Stomach (tissue), 9 donors: ENCODE results near the gene VASP. TPM values are rescaled to one million over a fixed set of nuclear protein-coding genes. Genes with fewer than 3 reads are reported as not detected.
A peak's percentile ranks its signal among the peaks of the same experiment; 100 is the strongest.

Source experiments
- DNase-seq, 2 donors: peaks; one replicate each; pipeline versions ENCODE4 v3.0.0 to v3.0.0-alpha.2; 2013 to 2019
- H3K27ac ChIP-seq, 5 donors: fragments of 200-600 bp in 4 of 5; sonication (generic) in 4 of 5; one replicate each; pipeline ENCODE4 v1.5.1; 2013 to 2019; ENCODE audit warnings: mild to moderate bottlenecking in 1 of 5, moderate library complexity in 1 of 5
- H3K27me3 ChIP-seq, 3 donors: fragments of 200-600 bp; sonication (generic); one replicate each; pipeline ENCODE4 v1.5.1; 2017 to 2019; ENCODE audit warnings: mixed run types in 1 of 3
- H3K36me3 ChIP-seq, 4 donors: fragments of 200-600 bp; sonication (generic); 1 replicate in 3 of 4; 2 replicates in 1 of 4; pipeline ENCODE4 v1.5.1; 2016 to 2019
- H3K4me1 ChIP-seq, 4 donors: fragments of 200-600 bp; sonication (generic); one replicate each; pipeline ENCODE4 v1.5.1; 2016 to 2019
- H3K4me3 ChIP-seq, 4 donors: fragments of 200-600 bp; sonication (generic) in 3 of 4; one replicate each; pipeline ENCODE4 v1.5.1; 2016 to 2019; ENCODE audit warnings: mild to moderate bottlenecking in 1 of 4
- H3K9me3 ChIP-seq, 4 donors: fragments of 200-600 bp; sonication (generic); one replicate each; pipeline ENCODE4 v1.5.1; 2016 to 2019
- CTCF ChIP-seq, 7 experiments: fragments of 450-650 bp in 4 of 7; fragments of 200-600 bp in 3 of 7; sonication (generic) in 3 of 7; IDR thresholded peaks; one replicate each; pipeline ENCODE4 v1.5.1; 2016 to 2019; ENCODE audit warnings: antibody characterized with exemption in 7 of 7, control low read depth in 2 of 7, mild to moderate bottlenecking in 1 of 7
- EP300 ChIP-seq: sonication (generic); formaldehyde crosslinking; IDR thresholded peaks from one replicate; pipeline ENCODE4 v1.6.1; 2017; ENCODE audit warnings: antibody characterized with exemption
- POLR2A ChIP-seq, 4 donors: fragments of 450-650 bp; IDR thresholded peaks; one replicate each; pipeline ENCODE4 v1.6.1; 2016; ENCODE audit warnings: antibody characterized with exemption in 4 of 4, control low read depth in 2 of 4, mild to moderate bottlenecking in 1 of 4, moderate library complexity in 1 of 4
- POLR2AphosphoS5 ChIP-seq, 3 donors: sonication (generic); formaldehyde crosslinking; IDR thresholded peaks; one replicate each; pipeline ENCODE4 v1.6.1; 2016; ENCODE audit warnings: antibody characterized with exemption in 3 of 3
- WGBS, 5 donors: extraction: QIAGEN DNeasy Blood & Tissue Kit in 3 of 5; methylation state at CpG; one replicate each; pipeline versions ENCODE4 v1.1.5 to v1.1.7; 2013 to 2018; 5-methylcytosine and 5-hydroxymethylcytosine counted together
- intact Hi-C: fragments of 100-400 bp; cut with DNase I; formaldehyde crosslinking; loops from one replicate; pipeline ENCODE4 v1.15.1; 2023; ENCODE audit warnings: low total_unique reads
- polyA plus RNA-seq, 3 donors: library from polyadenylated mRNA; stranded (reverse); fragments of 200-250 nt; gene quantifications; one replicate each; pipeline ENCODE4 v1.2.3, GENCODE V29; 2013
- total RNA-seq, 5 donors: library from RNA; depleted of rRNA; stranded (reverse); fragments of >200 nt; gene quantifications; one replicate each; pipeline versions ENCODE4 v1.1.0 to v1.2.3, GENCODE V29; 2014 to 2016
- donor health status: healthy with polysubstance abuse.
- donor health status: Bipolar disorder and iron deficiency.
- donor health status: healthy.

VASP gene
- total and polyA plus RNA-seq, 8 donors: 48.4 to 280 (median 97.5) TPM

GRCh38 chr19:45515807-45516401, 8.6 kb downstream of the VASP start:
- peaks cover 67 to 94% (median 82%) of the 10 kb centered on the region in 4 donors for H3K4me1 ChIP-seq
- peak overlapping the region; percentile 77 to 97 (median 96) for H3K27ac ChIP-seq
- WGBS, 5 donors: 50 to 68% (median 57%) methylated on average over 5 to 9 of the region's 9 CpGs
- no peaks in the 10 kb centered on the region for H3K27me3 ChIP-seq
- DNase-seq: peak in 1 of 2 donors; percentile 49
- no peak for TF ChIP-seq POLR2A (IDR thresholded peaks at IDR 0.05)
- no peak for TF ChIP-seq CTCF (IDR thresholded peaks at IDR 0.05)
- TF ChIP-seq EP300: no peak
- TF ChIP-seq POLR2AphosphoS5 (IDR thresholded peaks at IDR 0.05): no peak
- peak overlapping the region in 2 of 4 donors; percentile 15 to 26 for H3K4me3 ChIP-seq
- intact Hi-C loops: no loop called here
- H3K9me3 ChIP-seq: no peaks in the 10 kb centered on the region
- peaks cover 30 to 60% (median 46%) of the 10 kb centered on the region in 4 donors for H3K36me3 ChIP-seq

- TF ChIP-seq POLR2AphosphoS5 (IDR thresholded peaks at IDR 0.05): no peak
- TF ChIP-seq POLR2A (IDR thresholded peaks at IDR 0.05): no peak
- TF ChIP-seq CTCF (IDR thresholded peaks at IDR 0.05): no peak
- TF ChIP-seq EP300: no peak
- Histone ChIP-seq H3K9me3 (no peaks in the 10 kb centered on the region), H3K27ac (peak overlapping the region; percentile 12 to 97 (median 71)), H3K4me1 (peaks cover 54 to 94% (median 78%) of the 10 kb centered on the region in 4 donors), H3K27me3 (no peaks in the 10 kb centered on the region), H3K36me3 (peaks cover 42 to 63% (median 59%) of the 10 kb centered on the region in 4 donors), H3K4me3 (no peak overlapping the region)
- intact Hi-C loops: no loop called here
- WGBS, 5 donors: 43 to 68% (median 57%) methylated on average over 7 of the region's 7 CpGs
- no peak for DNase-seq
These were observed 10.0 kb downstream of the VASP start for GRCh38 chr19:45517238-45517637.

GRCh38 chr19:45517641-45518468, 10.6 kb downstream of the VASP start:
- peaks cover 48 to 69% (median 65%) of the 10 kb centered on the region in 4 donors for H3K36me3 ChIP-seq
- no peak overlapping the region for H3K4me3 ChIP-seq
- H3K9me3 ChIP-seq: no peaks in the 10 kb centered on the region
- TF ChIP-seq EP300 (no peak), POLR2AphosphoS5 (IDR thresholded peaks at IDR 0.05) (no peak), POLR2A (IDR thresholded peaks at IDR 0.05) (no peak), CTCF (IDR thresholded peaks at IDR 0.05) (no peak)
- H3K27me3 ChIP-seq: no peaks in the 10 kb centered on the region
- intact Hi-C loops: no loop called here
- peak overlapping the region; percentile 12 to 97 (median 71) for H3K27ac ChIP-seq
- peak in 1 of 2 donors; percentile 3 for DNase-seq
- 84 to 89% (median 86%) methylated on average over 42 to 50 of the region's 50 CpGs for whole genome bisulfite sequencing, 5 donors
- peaks cover 50 to 94% (median 72%) of the 10 kb centered on the region in 4 donors for H3K4me1 ChIP-seq

GRCh38 chr19:45518469-45518826, 11.2 kb downstream of the VASP start:
- no peak overlapping the region for H3K4me3 ChIP-seq
- TF ChIP-seq EP300 (no peak), POLR2AphosphoS5 (IDR thresholded peaks at IDR 0.05) (peak in 1 of 3 donors; percentile 21)
- no peaks in the 10 kb centered on the region for H3K9me3 ChIP-seq
- H3K27me3 ChIP-seq: no peaks in the 10 kb centered on the region
- peaks cover 44 to 94% (median 68%) of the 10 kb centered on the region in 4 donors for H3K4me1 ChIP-seq
- intact Hi-C loops: no loop called here
- 36 to 57% (median 44%) methylated on average over 7 of the region's 7 CpGs for WGBS, 5 donors
- peaks cover 48 to 75% (median 70%) of the 10 kb centered on the region in 4 donors for H3K36me3 ChIP-seq
- peak overlapping the region; percentile 12 to 97 (median 59) for H3K27ac ChIP-seq
- DNase-seq: peak; percentile 48 to 56
